Measurements from ENCODE around the gene GID8.

The GID8 gene

DNA sequence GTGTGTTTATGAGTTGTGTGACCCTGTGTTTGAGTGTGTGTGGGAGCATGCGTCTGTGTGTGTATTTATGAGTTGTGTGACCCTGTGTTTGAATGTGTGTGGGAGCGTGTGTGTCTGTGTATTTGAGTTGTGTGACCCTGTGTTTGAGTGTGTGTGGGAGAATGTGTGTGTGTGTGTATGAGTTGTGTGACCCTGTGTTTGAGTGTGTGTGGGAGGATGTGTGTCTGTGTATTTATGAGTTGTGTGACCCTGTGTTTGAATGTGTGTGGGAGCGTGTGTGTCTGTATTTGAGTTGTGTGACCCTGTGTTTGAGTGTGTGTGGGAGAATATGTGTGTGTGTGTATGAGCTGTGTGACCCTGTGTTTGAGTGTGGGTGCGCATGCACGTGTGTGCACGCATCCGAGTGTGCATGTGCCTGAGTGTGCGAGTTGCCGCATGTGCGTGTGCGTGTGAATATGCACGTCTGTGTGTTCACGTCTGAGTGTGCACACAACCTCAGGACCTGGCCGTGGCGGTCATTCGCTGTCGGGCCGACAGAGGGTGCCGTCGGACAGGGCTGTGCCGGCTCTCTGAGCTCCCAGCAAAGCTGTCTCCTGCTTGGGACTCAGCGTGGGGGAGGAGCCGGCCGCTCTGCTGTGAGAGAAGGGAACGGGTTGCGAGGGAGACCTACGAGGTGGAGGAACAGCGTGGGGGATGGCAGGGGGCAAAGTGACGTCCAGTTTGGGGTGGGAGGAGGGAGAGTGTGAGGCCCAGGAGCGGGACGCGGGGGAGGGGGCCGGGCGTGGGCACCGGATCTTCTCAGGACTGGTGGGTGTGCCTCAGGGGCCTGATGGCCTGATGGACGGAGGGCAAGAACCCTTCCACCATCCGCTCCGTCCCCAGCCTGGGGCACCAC is 34.2 kb downstream of the GID8 start:
- DNase-seq, result peak; percentile 69 to 94

DNA sequence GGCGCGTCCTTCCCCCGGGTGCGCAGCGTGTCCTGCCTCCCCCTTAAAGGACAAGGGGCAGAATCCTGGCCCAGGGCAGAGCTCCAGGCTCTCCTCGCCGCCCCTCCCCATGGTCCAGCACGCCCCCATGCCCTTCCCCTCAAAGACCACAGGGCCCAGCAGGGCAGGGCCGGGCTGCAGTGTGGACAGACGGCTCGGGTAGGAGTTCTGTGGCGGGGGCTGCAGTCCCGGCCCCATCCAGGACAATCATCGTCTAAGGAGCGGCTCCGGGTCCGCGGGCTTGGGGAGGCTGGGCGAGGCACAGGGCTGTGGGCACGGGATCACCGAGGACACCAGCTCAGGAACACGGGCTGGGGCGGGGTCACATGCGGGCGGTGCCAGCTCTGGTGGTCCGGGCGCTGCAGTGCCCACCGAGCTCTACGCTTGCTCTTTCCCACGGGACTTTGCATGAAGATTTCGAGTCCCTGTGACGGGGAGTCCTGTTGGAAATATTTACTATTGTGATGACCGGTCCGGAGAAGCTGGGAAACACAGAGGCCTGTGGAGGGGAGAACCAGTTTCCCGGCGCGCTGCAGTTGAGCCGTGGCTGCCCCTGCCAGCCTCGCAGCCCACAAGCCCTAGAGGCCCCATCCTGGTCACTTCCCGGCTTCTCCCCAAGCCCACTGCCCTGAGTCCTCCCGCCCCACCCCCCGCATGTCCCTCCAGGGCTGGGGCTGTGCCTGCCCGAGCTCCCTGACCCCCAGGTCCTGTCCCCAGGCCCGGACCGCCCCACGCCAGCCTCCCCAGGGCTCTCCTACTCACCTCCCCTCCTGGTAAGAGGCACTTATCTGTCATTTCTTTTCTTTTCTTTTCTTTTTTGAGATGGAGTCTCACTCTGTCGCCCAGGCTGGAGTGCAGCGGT is 35.1 kb downstream of the GID8 start:
- no peak for DNase-seq

DNA sequence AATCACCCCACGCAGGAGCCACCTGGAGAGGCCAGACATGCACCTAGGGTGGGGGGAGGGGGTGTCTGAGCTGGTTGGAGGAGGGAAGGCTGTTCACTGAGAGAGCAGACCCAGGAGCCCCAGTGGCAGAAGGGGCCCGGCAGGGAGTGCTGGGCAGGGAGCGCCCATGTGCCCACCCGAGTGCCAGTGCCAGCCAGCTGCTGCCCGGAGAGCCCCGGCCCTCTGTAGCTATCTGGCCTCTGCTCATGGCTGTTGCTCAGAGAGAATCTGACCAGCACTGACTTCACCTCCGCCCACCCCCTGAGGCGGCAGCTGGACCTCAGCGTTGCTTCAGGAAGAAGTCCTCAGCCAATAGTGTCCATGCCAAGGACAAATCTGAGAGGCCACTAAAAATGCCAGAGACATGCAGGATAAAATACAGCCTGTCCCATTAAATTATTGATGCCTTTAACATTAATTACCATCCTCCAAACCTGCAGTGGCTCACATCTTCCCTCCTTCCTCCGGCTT is 37.4 kb downstream of the GID8 start:
- DNase-seq, result no peak

DNA sequence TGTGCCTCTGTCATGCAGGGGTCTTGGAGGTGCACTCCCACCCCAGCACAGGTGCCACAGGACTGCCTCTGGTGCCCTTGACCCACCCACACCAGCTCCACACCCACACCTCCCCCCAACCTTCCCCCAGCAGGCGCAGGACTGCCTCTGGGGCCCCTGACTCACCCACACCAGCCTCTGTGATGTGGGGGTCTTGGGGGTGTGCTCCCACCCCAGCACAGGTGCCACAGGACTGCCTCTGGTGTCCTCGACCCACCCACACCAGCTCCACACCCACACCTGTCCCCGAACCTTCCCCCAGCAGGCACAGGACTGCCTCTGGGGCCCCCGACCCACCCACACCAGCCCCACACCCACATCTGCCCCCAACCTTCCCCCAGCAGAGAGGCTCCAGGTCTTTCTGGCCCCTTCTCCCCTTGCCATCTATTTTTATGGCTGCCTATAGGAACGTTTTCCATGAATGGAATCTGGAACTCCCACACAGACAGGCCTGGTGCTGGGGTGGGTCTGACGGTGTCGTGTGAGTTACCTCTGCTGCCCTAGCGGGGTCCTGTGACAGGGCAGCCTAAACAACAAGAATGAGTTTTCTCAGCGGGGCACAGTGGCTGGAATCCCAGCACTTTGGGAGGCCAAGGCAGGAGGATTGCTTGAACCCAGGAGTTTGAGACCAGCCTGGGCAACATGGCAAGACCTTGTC is 38.0 kb downstream of the GID8 start:
- no peak for DNase-seq

DNA sequence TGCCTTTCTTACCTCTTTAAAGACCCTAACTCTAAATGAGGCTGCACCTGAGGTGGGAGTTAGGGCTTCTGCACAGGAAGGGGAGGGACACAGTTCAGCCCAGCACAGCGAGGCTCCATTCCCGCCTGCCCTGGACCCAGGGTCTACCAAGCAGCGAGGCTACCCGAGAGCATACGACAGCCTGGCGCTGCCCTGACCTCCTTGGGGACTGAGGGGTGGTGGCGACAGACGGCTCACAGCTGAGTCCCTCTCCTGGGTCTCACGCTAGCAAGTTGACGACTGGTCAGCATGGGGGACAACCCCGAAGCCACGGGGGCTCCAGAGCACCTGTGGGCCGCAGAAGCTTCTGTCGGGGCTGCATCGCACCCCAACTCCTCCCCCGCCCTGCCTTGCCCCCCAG is 38.9 kb downstream of the GID8 start:
- DNase-seq, result no peak

DNA sequence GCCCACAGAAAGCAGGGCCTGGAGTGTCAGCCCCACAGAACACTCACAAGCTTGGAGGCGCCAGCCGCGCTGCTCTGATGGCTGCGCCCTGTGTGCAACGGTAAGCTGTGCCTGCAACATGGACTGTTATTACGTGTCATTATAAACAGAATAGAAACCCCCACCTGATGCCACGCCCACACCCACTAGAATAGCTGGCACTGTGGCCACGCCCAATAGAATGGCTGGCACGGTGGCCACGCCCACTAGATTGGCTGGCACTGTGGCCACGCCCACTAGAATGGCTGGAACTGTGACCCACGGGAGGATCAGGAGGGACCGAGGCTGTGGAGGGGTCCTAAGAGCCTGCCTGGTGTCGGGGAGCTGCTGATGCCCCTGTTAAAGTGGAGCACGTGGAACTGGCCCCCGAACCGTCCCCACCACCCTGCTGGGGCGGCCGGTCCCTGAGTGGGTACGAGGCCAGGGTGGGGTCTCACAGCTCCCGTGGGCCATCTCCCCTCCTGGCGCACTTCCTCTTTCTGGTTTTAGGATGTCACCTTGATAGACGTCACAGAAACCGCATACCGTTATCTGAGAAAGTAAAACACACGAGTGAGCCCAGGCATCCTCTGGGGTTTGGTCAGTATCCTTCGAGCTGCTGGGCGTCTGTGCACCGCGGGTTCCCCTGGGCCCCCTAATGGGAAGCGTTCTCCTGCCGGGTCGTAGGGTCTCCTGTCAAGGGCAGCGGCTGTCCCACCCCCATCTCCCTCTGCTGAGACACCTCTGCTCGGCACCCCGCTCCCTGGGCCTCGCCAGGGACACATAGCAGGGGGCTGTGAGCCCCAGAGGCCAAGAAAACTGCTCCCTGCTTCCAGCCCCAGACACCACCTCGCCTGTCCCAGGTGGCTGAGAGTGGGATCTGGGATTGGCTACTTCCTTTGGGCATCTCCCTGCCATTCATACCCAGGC is 39.9 kb downstream of the GID8 start:
- peak; percentile 39 to 79 for DNase-seq

DNA sequence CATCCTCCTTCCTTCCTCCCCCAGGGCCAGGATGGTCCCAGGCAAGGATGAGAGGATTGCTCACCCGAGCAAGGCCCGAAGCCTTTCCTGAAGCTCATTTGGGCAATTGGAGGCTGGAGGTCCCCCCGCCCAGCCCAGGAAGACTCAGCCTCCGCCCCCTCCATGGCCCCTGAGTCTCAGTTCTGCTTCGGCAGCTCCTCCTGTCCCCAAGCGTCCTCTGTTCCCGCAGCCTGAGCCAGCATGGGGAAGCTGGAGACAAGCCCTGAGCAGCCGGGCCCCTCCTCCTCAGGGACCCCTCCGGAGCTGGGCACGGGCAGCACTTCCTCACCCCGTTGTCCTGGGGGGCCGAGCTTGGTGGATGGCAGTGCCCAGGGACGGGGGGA is 40.6 kb downstream of the GID8 start:
- no peak for DNase-seq

DNA sequence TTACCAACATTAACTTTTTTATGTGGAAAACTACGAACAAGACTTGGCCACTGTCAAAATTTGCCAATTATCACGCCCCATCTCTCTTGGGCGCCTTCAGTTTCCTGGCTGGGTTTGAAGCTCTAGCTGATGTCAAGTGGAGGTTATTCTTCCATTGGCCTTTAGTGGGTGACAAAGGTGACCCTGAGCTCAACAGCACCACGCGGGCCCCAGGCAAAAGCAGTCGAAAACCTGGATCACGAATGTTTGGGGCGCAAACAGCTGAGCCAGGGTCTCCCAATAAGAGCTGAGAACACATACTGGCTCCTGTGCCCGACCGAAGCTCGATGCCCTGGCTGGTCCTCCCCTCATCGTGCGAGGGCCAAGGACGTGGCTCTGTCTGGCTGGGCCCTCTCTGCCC is 41.4 kb downstream of the GID8 start:
- DNase-seq, result no peak

DNA sequence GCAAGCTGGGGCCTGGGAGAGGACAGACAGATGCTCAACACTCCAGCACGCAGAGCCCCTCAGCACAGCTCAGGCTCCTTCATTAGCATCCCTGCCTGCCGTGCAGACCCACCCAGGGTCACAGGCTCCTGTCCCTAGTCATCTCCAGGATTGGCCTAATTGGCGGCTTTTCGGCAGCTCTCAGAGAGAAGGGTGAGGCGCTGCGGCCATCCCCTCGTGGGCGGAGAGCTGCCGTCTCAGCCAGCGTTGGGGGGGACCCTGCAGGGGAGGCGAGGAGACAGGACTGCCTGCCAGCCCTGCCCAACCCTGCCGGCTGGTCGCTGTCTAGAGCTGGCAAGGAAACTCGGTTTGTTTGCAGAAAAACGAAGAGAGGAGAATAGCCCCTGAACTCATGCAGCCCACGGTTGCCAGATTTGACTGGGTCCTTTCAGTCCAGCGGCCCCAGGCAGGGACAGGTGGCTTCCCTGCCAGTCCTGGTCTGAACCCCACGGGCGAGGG is 42.0 kb downstream of the GID8 start:
- peak in 1 of 2 experiments; percentile 52 for DNase-seq

DNA sequence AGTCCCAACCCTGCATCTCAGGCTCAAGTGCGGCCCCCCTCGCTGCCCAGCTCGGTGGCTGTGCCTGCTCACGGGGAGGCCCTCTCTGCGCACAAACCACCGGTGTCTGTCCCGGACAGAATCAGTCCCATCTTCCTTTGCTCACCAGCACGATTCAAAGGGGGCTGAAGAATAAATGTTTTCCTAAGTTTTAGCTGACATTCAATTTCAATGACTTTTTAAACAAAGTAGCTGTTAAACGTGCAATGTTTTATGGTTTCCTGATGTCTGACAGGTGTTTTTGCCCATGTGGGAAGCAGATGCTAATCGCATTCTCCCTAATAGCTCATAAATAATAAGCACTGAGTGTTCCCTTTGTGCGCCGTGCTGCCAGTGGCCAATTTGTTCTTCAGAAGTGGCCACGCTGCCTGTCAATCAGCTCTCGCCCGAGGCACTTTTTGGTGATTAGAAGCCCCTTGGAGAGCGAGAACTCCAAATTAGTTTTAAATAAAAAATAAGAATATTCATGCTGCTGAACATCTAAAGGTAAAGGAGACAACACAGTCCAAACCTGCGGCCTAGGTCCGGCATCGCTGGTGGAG is 42.5 kb downstream of the GID8 start:
- peak; percentile 37 to 60 for DNase-seq

DNA sequence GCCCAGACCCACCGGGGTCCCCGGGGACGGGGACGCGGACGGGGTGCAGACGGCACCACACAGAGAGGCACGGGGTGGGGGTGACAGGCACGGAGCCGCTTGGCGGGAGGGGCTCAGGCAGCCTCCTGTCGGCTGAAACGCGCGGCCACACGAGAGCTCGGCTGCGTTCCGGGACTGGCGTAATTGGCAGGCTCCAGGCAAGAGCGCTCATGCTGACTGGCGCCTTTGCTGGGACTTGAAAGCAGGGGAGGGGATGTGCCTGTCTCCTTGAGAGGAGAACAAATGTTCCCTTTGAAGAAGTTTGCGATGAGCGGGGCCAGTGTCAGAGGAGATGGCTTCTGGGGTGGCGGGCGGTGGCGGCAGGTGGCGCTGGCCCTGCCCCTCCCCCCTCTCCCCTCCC is 43.0 kb downstream of the GID8 start:
- DNase-seq, result peak; percentile 36 to 79

DNA sequence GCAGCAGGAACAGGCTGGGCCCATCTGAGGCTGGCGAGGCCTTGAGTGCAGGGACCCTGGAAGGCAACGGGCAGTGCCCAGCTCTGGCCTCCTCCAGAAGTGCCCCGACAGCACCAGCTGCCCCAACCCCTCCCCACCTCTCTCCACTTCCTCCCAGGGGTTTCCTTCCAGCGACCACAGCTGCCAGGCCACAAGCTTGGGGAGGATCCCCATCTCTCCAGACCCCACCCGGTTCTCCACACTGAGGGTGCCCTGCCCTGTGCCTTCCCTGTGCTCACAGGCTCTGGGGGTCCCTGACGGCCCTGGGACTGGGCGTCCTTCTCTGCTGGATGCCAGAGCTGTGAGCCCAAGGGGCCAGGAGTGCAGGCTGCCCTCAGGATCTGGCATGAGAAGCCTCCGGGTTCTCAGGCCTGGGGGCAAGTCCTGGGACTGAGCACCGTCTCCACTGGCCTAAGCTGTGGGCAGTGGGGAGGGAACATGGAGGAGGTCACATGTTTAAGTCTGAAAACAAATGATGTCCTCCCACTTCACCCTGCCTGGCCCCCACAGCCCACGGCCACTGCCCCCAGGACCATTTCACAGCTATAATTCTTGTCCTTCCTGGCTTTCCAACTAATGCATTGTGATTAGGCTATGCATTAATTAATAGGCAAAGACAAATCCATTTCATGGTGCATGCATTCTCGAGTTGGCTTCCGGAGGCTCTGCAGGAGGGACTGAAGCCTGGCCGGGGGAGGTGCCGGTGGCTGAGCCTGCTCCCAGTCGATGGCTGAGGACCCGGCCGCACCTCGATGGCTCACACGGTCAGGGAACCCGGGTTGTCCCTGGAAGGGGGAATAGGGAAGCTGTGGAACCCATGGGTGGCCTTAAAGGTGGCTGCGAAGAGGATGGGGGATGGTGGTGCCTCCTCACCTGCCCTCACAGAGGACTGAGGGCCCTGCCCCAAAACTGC is 44.5 kb downstream of the GID8 start:
- DNase-seq, result no peak

DNA sequence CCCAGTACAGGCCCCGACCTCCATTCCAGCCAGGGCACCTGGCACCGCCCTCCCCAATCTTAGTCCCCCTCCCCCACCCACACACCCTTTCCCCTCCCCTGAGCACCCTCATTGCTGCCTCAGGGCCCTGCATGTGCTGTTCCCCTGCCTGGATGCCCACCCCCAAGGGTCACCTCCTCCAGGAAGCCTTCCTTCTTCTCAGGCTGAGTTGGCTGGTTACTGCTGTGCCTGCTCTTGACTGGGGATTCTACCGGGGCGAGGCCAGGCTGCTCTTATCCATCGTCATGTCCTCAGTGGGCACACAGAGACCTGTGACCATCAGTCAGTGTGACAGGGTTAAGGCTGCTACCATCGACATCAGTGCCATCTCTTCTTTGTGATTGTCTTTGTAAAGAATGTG is 45.3 kb downstream of the GID8 start:
- DNase-seq, result no peak

DNA sequence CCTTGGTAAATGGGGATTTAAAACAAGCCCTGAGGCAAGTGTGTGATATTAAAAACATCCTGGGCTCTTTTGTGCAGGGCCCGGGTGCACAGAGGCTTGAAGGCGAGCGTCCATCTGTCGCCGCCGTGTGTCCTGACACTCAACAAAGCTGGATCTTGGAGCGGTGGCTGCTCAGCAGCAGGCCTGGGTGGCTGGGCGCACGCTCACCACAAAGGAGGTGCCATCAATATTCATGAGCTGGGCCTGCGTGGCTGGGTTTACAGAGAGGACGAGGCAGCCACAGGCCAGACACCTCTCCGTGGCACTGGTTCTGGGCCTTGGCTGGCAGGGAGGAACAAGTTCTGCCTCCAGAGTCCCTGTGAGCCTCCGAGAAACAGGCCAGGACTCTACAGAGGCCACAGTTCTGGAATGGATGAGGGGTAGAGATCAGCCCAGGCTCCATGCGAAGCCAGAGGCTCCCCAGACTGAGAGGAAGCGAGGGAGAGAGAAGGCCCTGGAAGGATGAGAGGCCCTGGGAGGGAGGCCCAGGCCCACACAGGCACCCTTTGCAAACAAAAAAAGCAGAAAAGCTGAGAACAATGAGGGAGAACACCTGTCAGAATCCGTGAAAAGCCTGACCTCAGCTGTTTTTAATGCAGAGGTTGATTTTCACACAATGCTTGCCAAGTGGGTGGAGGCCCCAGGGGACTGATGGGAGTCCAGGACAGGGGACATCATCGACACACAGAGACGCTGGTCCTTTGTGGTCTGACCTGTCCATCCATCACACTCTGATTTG is 46.9 kb downstream of the GID8 start:
- DNase-seq, result peak in 1 of 2 experiments; percentile 72

DNA sequence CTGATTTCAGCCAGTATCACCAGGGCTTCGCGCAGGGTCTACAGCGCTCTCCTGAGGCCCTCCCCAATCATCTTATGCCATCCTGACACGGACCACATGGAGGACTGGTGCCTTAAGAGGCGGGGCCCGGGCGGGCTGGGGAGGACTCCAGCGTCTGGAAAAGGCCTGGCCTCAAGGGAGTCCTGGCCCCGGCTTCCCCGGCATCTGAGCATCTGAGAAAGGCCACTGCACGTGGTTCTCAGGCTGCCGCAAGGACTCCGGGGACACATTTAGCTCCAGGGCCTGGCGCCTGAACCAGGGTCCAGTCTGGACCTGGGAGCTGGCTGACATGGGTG is 47.5 kb downstream of the GID8 start:
- DNase-seq, result no peak

DNA sequence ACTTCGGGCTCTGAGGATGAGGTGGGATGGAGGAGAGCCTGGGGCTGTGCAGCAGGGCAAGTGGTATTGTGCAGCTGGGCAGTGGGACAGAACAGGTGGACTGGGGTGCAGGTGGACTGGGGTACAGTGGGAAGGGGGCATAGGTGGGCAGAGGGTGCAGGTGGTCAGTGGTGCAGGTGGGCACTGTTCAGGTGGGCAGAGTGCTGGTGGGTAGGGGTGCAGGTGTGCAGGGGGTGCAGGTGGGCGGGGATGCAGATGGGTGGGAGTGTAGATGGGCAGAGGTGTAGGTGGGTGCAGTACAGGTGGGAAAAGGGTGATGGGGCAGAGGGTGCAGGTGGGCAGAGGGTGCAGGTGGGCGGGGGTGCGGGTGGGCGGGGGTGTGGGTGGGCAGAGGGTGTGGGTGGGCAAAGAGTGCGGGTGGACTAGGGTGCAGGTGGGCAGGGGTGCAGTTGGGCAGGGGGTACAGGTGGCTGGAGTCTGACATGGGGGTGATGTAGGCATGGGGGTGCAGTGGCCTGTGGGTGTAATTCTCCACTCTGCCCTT is 48.4 kb downstream of the GID8 start:
- DNase-seq, result no peak

DNA sequence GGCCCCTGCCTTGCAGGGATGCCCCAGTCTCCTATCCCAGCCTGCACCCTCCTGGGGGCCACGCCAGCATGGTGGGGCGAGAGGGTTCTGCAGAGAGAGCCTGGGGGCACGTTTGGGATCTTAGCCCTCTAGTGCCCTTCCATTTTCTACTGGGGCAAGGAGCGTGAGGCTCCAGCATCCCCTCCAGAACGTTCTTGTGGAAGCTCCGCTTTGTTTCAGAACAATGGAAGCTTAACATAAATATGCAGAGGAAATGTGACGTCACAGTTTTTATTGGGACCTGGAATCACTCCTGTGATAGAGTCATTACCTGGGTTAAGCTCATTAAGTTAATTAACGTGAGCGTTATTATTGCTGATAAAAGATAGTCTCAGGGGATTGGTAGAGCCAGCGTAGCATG is 49.2 kb downstream of the GID8 start:
- no peak for DNase-seq

DNA sequence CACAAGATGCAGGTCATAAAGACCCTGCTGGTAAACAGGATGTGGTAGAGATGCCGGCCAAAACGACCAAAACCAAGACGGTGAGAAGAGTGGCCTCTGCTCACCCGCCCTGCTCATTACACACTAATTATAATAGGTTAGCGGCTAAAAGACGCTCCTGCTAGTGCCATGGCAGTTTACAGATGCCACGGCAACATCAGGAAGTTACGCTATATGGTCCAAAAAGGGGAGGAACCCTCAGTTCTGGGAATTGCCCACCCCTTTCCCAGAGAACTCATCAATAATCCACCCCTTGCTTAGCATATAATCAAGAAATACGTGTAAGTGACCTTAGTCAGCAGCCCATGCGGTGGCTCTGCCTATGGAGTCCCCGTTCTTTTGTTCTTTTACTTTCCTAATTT is 51.3 kb downstream of the GID8 start:
- DNase-seq, result no peak

DNA sequence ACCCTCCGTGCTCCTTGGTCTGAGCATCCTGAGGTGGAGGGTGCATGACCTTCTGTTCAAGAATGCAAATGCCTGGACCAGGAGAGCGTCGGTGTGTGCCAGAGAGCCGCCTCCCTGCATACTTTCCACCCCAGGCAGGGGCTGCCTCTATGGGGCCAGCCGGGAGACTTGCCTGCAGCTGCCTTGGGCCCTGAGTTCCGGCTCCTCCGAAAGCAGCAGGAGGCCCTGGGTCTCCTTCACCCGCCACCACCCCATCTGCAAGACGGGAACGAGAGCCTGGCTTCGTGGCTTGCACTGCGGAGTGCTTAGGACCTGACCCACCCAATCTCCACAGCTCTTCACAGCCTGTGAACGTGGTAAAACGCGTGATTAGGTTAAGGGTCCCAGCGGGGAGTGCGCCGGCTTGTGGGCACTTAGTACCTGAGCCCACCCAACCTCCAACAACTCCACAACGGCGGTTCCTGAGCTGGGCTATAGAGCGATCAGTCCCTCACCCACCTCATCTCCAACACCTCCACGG is 52.4 kb downstream of the GID8 start:
- DNase-seq, result no peak
